A673 (cell line): ENCODE data around the gene SKAP1.

Experiments
- CTCF ChIP-seq: fragments of 300-800, 200-600 bp; sonication (generic); conservative IDR thresholded peaks from 2 replicates; pipeline ENCODE4 v1.5.1; 2017; ENCODE audit warnings: low read depth, mild to moderate bottlenecking, antibody characterized with exemption, low read length, moderate library complexity, mixed read lengths
- EZH2 ChIP-seq: fragments of 200-600 bp; sonication (generic); IDR thresholded peaks from 2 replicates; pipeline ENCODE4 v1.6.1; 2017; ENCODE audit warnings: borderline replicate concordance, low read depth, mild to moderate bottlenecking, mixed read lengths, antibody characterized with exemption, low read length; ENCODE audit not compliant: poor library complexity, severe bottlenecking

- TF ChIP-seq EZH2 (no peak), CTCF (no peak)
Measured at GRCh38 chr17:48384164-48384563, 45.9 kb downstream of the SKAP1 start.
